GM18867 (cell line): Measurements from ENCODE around the gene SLC35G1.

ENCODE experiments used
- ATAC-seq: cut with Tn5 transposase; IDR thresholded peaks from one replicate; pipeline ENCODE4 v1.9.1; 2021; ENCODE audit warnings: mild to moderate bottlenecking, moderate library complexity; ENCODE audit not compliant: unreplicated experiment

The SLC35G1 gene

DNA sequence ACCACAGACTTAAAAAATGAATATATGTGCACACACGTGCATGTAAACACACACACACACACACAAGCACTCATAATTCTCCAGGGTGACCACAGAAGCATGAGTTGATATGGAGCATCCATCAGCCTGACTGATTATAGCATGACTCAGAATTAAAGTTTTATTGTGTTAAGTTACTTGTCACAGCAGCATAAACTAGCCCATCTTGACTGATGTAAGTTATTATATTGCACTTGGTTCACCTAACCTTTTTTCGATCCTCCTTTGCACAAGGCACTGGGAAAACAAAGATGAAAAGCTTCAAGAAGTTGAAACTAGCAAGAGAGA, 18.8 kb upstream of the SLC35G1 start:
- ATAC-seq = no peak

- ATAC-seq = no peak
These were observed 17.4 kb upstream of the SLC35G1 start for GRCh38 chr10:93876381-93876780.

GRCh38 chr10:93879273-93879672, 14.5 kb upstream of the SLC35G1 start:
- ATAC-seq = no peak

DNA sequence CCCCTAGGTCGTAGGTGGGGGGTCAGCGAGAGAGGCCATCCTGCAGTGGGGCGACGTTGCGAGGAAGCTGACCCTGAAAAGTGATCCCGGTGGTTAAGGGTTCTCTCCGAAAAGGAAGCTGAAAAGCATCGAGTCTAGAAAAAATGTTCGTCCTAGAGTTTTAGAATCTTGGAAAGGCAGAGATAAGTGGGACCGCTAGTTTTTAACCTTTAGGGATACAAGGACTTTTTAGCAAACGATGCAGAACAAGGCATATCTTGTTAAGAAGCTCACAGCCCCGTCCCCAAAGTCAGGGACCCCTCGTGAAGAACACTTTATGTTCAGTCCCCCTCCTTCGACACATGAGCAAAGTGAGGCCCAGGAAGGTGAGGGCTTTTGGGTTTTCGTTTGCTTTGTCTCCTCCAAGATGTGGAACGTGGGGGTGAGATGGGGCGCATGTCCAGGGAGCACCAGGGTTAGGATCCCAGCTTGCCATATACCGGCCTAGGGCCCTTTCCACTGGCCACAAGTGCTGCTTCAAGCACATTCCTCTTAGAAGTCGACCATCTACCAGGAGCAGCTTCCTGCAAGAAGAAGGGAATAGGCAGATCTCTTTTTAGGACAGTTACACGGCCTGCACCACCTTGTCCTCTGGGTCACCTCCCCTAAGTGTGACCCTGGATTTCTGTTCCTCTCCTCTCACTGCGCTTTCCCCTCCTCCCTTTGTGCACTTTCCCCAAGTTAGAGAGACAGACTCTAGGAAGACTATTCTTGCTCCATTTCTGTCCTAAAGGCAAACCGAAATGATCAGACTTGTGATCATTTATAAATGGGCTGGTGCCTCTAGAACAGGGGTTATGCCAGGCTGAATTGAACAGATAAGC, 969 bp downstream of the SLC35G1 start:
- no peak for ATAC-seq

GRCh38 chr10:93897070-93897780, 3.4 kb downstream of the SLC35G1 start:
- ATAC-seq = no peak

DNA sequence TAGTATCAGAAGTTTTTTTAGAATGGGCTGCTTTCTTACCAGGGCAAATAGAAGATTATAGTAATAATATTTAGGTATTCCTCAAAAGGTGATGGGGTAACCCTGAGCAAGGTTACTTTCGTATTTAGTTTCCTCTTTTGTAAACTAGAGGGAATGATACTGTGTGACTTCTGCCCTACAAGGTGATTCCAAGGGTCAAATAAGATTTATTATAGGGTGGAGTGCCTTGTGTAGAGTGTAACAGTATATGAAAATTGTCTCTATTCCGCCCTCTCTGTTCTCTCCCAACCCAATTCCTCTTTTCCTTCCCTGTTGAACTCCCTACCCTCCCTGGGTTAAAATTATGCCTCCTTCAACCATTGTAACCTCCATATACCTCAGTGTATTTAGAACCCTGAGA, 5.3 kb downstream of the SLC35G1 start:
- ATAC-seq = no peak

GRCh38 chr10:93903051-93903450, 9.3 kb downstream of the SLC35G1 start:
- no peak for ATAC-seq

- ATAC-seq = no peak
These were observed 11.1 kb downstream of the SLC35G1 start for GRCh38 chr10:93904901-93905300.

DNA sequence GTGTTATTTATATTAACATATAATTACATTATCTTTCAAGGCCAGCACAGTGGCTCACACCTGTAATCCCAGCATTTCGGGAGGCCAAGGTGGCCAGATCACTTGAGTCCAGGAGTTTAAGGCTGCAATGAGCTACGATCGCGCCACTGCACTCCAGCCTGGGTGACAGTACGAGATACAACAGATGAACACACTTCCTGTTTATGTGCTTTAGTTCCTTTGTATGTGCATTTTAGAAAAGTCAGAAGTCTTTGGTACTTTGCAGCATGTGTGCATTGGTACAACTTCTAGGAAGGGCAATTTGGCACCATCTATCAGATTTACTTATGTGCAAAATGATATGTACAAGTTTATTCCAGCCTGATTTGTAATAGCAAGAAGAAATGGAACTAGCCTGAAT, 13.3 kb downstream of the SLC35G1 start:
- ATAC-seq = no peak

GRCh38 chr10:93911866-93912265, 18.1 kb downstream of the SLC35G1 start:
- ATAC-seq = no peak

DNA sequence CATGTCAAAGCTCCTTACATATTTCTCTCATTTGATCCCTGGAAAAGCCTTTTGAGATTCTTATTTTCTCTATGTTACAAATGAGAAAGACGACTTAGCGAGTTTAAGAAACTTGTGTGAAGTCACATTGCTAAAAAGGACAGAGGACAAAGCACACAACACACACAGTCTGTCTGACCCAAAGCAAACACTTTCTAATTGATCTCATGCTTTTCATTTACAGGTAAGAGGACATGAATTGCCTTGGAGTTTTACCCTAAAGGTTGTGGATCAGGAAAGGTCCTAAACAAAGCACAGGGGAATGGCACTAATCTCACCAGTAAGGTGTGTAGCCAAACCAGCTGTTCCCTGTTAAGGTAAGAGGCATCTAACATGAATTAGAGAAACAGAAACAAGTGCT, 18.7 kb downstream of the SLC35G1 start:
- no peak for ATAC-seq

GRCh38 chr10:93913706-93914105, 19.9 kb downstream of the SLC35G1 start:
- no peak for ATAC-seq

DNA sequence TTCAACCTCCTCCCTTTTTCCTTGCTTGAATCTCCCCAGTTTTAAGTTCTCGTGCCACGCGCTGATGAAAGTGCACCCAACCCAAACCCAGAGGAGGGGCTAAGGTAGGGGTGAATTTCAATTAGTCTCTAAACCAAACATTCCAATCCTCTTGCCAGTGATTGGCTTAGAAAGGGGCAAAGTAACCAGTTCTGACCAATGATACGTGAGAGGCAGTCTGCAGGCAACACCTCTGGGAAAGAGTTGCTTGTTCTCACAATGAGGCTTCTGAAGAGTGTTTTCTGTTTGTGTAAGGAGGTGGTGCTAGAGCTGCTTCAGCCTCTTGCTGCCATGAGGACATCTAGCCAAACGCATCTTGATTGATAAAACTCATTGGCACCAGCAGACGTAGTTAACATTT, 21.8 kb downstream of the SLC35G1 start:
- no peak for ATAC-seq

DNA sequence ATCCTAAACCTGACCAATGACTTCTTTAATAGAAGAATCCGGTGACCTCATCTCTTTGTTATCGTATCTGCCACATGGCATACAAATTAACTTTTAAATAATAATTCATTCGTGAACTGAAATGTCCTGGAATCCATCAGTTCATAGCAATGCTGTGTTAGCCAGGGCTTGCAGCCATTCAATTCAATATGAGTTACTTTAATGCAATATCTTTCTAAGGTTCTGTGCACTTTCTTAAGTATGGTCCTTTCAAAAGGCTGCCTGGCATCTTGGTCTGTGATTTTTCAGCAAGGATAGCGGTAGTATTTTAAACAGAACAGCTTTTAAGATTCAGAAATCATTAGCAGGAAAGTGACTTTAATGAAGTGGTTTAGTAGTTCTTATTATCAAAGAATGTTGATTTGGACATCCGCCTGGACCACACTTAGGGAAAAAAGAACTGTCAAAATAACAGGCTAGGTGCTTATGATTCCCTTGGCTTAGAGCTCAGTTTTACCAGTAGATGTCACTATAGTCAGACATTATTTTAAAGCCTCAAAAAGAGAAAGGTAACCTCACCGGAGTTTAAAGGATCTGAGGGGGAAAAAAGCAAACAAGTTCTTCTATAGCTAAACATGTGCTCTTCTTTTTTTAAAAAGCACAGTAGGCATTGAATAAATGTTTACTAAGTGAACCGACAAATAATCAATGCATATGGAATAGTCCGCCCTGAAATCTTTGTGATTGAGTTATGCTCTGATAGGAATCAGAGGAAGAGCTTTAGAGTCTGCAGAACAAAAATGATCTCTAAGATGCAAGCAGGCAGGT, 22.7 kb downstream of the SLC35G1 start:
- ATAC-seq = no peak

GRCh38 chr10:93917064-93917391, 23.2 kb downstream of the SLC35G1 start:
- ATAC-seq = no peak

DNA sequence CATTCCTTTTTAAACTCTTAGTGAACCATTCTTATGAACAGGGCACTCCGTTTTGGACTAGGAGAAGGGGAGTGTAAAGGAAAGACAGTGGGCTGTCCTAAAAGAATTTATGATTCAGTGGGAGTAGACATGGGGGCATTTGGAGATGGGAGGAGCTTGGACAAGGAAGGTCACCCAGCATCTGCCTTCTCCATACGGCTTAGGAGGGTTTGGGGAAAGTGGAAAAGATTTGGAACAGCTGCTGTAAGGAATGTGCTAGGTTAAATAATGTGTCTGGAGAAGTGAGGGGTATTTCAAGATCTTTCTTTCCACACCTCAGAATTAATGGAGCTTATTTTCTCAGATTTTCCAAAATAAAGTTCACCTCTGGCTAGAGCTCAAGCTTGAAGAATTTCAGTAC, 24.0 kb downstream of the SLC35G1 start:
- ATAC-seq = no peak

GRCh38 chr10:93921338-93921737, 27.6 kb downstream of the SLC35G1 start:
- no peak for ATAC-seq

- ATAC-seq = no peak
These were observed 32.8 kb downstream of the SLC35G1 start for GRCh38 chr10:93926613-93927012.

DNA sequence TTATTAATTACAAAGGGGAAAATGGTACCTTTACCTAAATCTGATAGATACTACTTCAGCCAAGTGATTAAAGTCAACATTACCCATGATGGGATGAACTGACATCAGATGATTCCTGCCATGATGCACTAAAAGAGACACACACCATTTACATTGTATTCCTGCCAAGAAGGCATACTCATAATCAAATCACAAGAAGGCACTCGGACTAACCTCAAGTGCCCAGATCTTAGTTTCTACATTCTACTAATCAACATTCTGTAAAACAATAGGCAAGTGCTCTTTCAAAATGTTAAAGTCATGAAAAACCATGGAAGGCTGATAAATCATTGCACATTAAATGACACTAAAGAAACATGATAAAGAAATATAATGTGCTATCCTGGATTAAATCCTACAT, 44.4 kb downstream of the SLC35G1 start:
- no peak for ATAC-seq

DNA sequence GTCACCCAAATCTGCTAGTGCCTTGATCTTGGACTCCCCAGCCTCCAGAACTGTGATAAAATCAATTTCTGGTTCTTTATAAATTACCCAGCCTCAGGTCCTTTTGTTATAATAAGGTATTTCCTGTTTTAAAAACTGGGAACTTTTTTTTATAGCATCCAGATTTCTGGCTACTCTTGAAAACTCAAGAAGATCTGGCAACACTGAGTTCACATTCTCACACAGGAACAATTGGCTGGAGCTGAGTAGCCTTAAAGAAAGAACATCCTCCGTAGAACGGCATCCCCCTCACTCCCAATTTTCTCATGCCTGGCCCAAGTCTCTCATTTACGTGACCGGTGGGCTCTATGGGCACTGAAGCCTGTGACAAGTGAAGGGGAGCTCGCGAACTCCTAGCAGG, 47.1 kb downstream of the SLC35G1 start:
- no peak for ATAC-seq

GRCh38 chr10:93941606-93942005, 47.8 kb downstream of the SLC35G1 start:
- no peak for ATAC-seq

GRCh38 chr10:93945819-93946218, 52.0 kb downstream of the SLC35G1 start:
- ATAC-seq = no peak
